NCI-H748 treated with DMSO at 0.1 percent for 48 hours (cell line): Measurements from ENCODE around the gene METTL2A.
"Not testable (repeated sequence)": the region's sequence is repeated elsewhere in the genome, so short reads cannot be mapped to it uniquely, and the experiment has no call there.

Source experiments
- DNase-seq: peaks from one replicate; lab custom pipeline; 2025; lab: John Stamatoyannopoulos, UW

The METTL2A gene

GRCh38 chr17:62471380-62471880, 47.7 kb downstream of the METTL2A start:
- not testable (repeated sequence) for DNase-seq

- peak; percentile 21 for DNase-seq
Observed at GRCh38 chr17:62473030-62473982, 49.6 kb downstream of the METTL2A start.

DNA sequence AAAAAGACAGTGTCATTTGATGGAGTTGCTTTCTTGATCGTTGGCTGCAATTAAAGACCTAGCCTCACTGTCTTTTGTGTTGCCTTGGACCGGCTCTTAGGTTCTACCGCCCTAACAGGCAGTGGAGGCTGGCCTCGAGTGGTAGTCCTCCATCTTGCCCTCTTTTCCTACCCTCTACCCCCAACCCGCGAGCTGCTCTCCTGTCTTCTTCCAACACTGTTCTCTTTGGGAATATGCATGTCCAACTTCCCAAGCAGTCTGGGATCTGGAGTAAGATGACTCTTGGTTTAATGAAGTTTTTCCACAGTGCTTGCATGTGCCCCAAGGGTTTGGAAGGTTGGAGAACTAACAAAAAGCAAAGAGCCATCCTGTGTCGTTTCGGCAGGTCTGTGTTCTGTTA, 53.4 kb downstream of the METTL2A start:
- DNase-seq: not testable (repeated sequence)

DNA sequence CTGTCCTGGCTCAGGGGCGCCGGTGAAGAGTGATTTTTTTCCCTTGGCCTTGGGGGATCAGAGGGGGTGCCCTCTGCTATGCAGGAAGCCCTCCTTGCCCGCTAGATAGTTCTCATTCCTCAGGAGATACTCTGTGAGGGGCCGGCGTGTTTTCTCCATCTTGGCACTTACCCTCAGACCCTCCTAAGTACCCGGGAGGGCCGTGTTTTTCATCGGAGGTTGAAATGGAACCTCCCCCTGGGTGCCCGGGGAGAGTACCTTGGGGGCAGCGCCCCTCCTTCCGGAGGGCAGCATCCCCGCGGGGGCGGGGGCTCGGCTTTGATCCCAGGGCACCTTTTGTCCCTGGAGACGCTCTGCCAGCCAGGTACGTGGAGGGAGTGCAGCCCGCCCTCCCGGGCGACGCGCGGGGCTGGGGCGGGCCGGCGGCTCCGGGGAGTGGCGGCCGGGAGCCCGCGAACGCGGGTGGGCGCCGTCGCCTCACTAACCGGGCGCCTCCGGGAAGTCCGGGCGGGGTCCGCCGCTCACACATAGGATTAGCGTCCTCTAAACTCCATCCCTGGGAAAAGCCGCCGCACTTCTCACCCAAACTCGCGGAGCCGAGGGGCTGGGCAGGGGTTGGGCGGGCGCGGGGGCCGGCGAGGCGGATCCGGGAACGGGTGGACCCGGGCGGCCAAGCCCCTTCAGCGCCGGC, 54.2 kb downstream of the METTL2A start:
- DNase-seq: not testable (repeated sequence)

DNA sequence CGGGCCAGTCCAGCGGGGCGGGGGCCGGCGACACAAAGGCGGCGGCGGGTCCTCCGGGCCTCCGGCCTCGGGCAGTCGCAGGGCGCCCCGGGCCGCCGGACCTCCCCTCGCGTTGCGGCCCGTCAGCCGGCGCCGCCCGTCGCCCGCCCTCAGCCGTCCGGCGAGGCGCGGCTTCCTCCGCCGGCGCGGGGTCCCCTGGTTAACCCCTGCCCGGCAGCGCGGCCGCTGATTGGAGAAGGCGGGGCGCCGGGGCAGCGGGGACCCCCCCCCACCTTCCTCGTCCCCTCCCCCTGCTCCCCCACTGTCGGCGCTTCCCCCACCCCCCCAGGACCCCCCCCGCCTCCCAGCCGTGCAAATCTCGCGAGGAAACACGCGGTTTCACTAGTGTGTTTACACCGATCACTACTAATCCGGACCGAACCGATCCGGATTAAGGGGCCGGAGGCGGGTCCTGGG, 54.8 kb downstream of the METTL2A start, which contains the start of gene TLK2:
Gene TLK2 (plus strand): TSS at position 402 of the 456 bp plus-strand sequence. CDS start 2,301 bp downstream, outside the sequence.
- DNase-seq: peak; percentile 19

- not testable (repeated sequence) for DNase-seq
Observed at GRCh38 chr17:62478880-62479638, 55.4 kb downstream of the METTL2A start.

DNA sequence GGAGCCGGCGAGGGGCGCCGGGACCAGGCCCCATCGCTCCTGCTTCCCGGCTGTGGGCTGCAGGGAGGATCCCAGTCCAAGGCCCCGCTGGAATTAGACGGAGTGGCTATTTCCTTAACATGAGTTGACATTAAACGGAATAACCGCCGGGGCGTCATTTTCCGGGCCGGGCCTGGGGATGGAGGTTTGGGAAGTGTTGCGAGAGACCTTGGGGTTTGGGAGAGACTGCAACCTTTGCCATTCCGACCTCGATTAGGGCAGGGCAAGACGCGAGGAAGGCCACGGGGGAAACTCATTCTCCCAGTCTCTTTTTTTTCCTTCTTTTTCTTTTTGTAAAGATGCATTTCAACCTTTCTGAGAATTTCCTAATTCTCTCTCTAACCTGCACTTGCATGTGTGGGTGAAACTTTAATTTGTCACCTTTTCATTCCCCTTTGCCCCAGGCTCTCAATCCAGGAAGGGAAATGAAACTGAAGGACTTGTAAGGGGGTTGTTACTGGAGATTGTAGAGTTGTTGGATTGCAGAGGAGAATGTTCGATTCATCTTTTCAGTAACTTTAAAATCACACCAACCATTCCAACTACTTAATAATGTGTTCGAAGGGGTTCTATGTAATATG, 56.1 kb downstream of the METTL2A start:
- DNase-seq: not testable (repeated sequence)

DNA sequence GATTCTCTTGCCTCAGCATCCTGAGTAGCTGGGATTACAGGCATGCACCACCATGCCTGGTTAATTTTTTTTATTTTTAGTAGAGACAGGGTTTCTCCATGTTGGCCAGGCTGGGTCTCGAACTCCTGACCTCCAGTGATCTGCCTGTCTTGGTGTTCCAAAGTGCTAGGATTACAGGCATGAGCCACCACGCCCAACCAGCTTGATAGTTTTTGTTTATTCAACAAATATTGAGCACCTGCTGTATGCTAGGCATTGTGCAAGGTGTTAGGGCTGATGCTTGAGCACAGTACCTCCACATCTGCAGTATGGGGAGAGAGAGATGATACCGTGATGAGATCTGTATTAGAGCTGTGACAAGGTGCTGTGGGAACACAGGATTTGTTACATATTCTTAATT, 58.9 kb downstream of the METTL2A start:
- DNase-seq: not testable (repeated sequence)

- not testable (repeated sequence) for DNase-seq
Observed at GRCh38 chr17:62490990-62491389, 67.3 kb downstream of the METTL2A start.

GRCh38 chr17:62493049-62493655, 69.5 kb downstream of the METTL2A start:
- DNase-seq: not testable (repeated sequence)

GRCh38 chr17:62494073-62494472, 70.4 kb downstream of the METTL2A start:
- not testable (repeated sequence) for DNase-seq

- DNase-seq: not testable (repeated sequence)
Observed at GRCh38 chr17:62496344-62496743, 72.6 kb downstream of the METTL2A start.

- DNase-seq: not testable (repeated sequence)
Observed at GRCh38 chr17:62498796-62499195, 75.1 kb downstream of the METTL2A start.
